BJ (cell line): ENCODE results near the gene CLCNKB. TPM values are rescaled to one million over a fixed set of nuclear protein-coding genes. Genes with fewer than 3 reads are reported as not detected.

Source experiments
- CTCF ChIA-PET: fragments of 350-600 bp; formaldehyde crosslinking; extraction: SDS; loops from one replicate; lab custom pipeline; 2021; ENCODE audit warnings: antibody characterized with exemption, inconsistent platforms; lab: Yijun Ruan, JAX
- POLR2A ChIA-PET: fragments of 300-600 bp; sonication (Branson Sonifier 250); formaldehyde crosslinking; extraction: SDS; loops from one replicate; lab custom pipeline; 2021; ENCODE audit warnings: antibody characterized with exemption; lab: Charles Lee
- DNase-seq: peaks from one replicate; pipeline ENCODE4 v3.0.0-alpha.2; 2011; ENCODE audit warnings: low read depth
- H3K27me3 ChIP-seq: 2 replicates; pipeline ENCODE4 v1.6.0; 2011; ENCODE audit warnings: low read length; ENCODE audit not compliant: control insufficient read depth, insufficient read depth
- H3K36me3 ChIP-seq: 2 replicates; pipeline ENCODE4 v1.5.1; 2011; ENCODE audit warnings: low read length; ENCODE audit not compliant: control insufficient read depth, insufficient read depth
- H3K4me3 ChIP-seq: 2 replicates; pipeline ENCODE4 v1.5.1; 2011; ENCODE audit warnings: low read depth, mild to moderate bottlenecking, control low read depth, low read length
- CTCF ChIP-seq: IDR thresholded peaks from 2 replicates; pipeline ENCODE4 v1.5.1; 2011; ENCODE audit warnings: low read depth, mild to moderate bottlenecking, control low read depth, inconsistent platforms, low read length, moderate library complexity; ENCODE audit not compliant: insufficient read depth
- polyA plus RNA-seq: library from polyadenylated mRNA; depleted of rRNA; stranded (reverse); fragments of >200 nt; gene quantifications from 2 replicates; pipeline ENCODE4 v1.2.3, GENCODE V29; 2011

Gene CLCNKB
- polyA plus RNA-seq, 1 experiment: 0.83 TPM

DNA sequence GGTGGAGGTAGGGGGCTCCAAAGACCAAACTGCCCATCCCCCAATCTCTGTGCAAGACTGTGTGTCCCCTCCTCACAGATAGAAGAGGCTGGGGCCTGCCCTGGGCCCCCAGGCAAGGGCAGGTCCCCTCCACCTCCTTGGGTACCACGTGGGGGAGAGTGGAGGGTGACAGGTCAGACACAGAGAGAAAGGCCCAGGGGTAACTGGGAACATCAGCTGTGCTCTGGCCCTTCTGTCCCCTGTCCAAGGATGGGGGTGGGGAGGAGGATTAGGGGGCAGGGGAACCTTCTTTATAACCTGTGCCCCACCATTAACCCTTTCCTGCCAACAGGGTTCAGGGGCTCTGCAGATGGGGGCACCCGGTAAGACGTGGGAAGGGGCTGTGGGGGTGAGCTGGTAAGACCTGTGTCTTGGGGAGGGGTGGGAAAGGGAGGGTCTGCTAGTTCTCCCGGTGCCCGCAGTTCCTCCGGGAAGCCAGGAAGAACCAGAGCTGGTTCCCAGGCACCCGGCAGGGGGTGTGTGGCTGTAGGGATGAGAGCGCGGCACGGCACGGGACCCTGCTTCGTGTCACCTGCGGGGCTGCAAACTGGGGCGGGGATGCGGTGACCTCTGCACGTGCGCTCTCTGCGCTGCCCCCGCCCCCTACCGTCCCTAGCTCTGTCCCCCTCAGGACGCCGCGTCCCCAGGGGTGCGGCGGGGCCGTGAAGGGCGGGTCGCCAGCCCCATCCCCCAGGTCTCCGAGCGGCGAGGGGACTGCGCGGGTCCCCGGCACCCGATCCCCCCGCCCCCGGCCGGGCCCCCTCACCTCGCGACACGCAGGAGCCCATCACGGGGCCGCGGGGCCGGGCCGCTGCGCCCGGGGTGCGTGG is 29.3 kb downstream of the CLCNKB start:
- H3K36me3 ChIP-seq: no peaks in the 10 kb centered on the region
- peak overlapping the region; percentile 48 for H3K4me3 ChIP-seq
- H3K27me3 ChIP-seq: no peaks in the 10 kb centered on the region
- POLR2A ChIA-PET: interaction anchor here (0.6 kb wide), 1 partner anchor 11 kb away, joined by 6 read pairs; no protein-coding TSS in a partner anchor
- peak; percentile 53 for TF ChIP-seq CTCF
- DNase-seq: no peak
- CTCF ChIA-PET: interaction anchor here (0.6 to 18.0 kb wide), 35 partner anchors 8 to 291 kb away, joined by 3 to 584 read pairs (median 4); partner anchors contain the start of genes EPHA2 and HSPB7

- Histone ChIP-seq H3K36me3 (no peaks in the 10 kb centered on the region), H3K27me3 (no peaks in the 10 kb centered on the region), H3K4me3 (peak within 1 kb of the TSS; percentile 48)
- TF ChIP-seq CTCF: no peak
- DNase-seq: no peak
- ChIA-PET POLR2A (no interaction called here), CTCF (interaction anchor here (0.6 to 18.0 kb wide), 33 partner anchors 9 to 291 kb away, joined by 3 to 584 read pairs (median 4); partner anchors contain the start of genes EPHA2 and HSPB7)
Measured at GRCh38 chr1:16073490-16074119, 30.0 kb downstream of the CLCNKB start, which contains the start of gene FAM131C. TSS of gene FAM131C (minus strand) at chr1:16073651. CDS start at chr1:16073442, 209 bp downstream.

DNA sequence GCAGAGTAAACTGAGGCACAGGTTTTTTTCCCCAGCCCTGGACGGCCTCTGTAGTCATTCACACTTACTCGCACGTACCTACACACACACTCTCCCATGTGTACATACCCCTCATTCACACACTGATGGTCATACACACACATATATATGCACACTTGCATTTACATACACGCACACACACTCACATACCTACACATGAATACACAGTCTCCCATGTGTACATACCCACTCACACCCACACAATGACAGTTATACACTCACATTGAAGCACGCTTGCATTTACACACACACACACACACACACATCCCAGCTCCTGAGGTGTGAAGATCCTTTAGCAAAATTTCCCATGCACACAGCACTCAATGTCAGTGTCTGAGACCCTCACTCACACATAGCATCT is 30.6 kb downstream of the CLCNKB start:
- Histone ChIP-seq H3K27me3 (no peaks in the 10 kb centered on the region), H3K36me3 (no peaks in the 10 kb centered on the region), H3K4me3 (no peak overlapping the region)
- POLR2A ChIA-PET: no interaction called here
- no peak for DNase-seq
- no peak for TF ChIP-seq CTCF
- CTCF ChIA-PET: interaction anchor here (1.2 to 18.0 kb wide), 13 partner anchors 9 to 290 kb away, joined by 3 to 584 read pairs (median 8); no protein-coding TSS in a partner anchor

DNA sequence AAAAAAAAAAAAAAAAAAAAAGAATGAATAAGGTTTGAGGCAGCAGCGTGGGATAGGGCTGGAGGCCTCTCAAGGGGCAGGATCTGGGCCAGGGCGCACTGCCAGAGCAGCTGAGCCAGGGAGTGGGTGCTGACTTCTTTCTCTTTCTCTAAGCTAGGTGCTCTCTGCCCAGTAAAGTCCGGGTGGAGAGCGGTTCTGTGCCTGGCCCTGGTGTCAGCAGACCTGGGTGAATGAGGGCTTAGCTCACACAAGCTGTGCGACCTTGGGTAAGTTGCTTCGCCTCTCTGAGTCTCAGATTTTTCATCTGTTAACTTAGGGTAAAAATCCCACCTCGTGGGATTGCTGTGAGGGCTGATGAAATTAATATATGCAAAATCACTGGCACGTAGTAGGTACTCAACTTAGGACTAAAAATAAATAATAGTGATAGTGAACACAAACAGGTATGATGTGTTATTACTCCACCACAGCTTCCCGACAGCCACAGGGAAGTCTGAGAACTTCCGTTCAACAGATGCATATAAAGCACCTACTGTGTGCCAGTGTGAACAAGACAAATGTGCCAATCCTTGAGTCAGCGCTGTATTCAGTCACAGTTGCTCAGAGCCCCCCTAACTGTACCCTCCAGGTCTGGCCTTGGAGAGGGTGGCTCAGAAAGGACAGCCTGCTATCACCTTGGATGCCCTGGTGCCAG is 31.9 kb downstream of the CLCNKB start:
- Histone ChIP-seq H3K4me3 (no peak overlapping the region), H3K36me3 (no peaks in the 10 kb centered on the region), H3K27me3 (no peaks in the 10 kb centered on the region)
- POLR2A ChIA-PET: no interaction called here
- no peak for TF ChIP-seq CTCF
- DNase-seq: no peak
- CTCF ChIA-PET: interaction anchor here (0.8 to 18.0 kb wide), 7 partner anchors 12 to 289 kb away, joined by 3 to 584 read pairs (median 3); no protein-coding TSS in a partner anchor
